B cell (primary cell): ENCODE results near the gene SEL1L2. TPM values are rescaled to one million over a fixed set of nuclear protein-coding genes. Genes with fewer than 3 reads are reported as not detected.

Experiments
- ATAC-seq: fragments of 200-7000 bp; cut with Tn5 transposase; one replicate; pipeline ENCODE4 v1.10.0; 2021; ENCODE audit warnings: low read depth, mild to moderate bottlenecking, moderate number of reproducible peaks, moderate library complexity
- CTCF ChIA-PET: fragments of 350-600 bp; sonication (Branson Sonifier 250); formaldehyde crosslinking; loops from one replicate; lab custom pipeline; 2021; ENCODE audit warnings: antibody characterized with exemption, inconsistent platforms; lab: Charles Lee
- POLR2A ChIA-PET: fragments of 350-600 bp; sonication (Branson Sonifier 250); formaldehyde crosslinking; loops from one replicate; lab custom pipeline; 2021; ENCODE audit warnings: antibody characterized with exemption; lab: Charles Lee
- DNase-seq: peaks from one replicate; pipeline ENCODE4 v3.0.0; 2013
- H2AFZ ChIP-seq: 2 replicates; pipeline ENCODE4 v1.6.1; 2012; ENCODE audit warnings: mild to moderate bottlenecking, low read depth, low read length; ENCODE audit not compliant: insufficient read depth, poor library complexity, severe bottlenecking
- H3K27ac ChIP-seq, 2 donors: 1 replicate in 1 of 2; 2 replicates in 1 of 2; pipeline ENCODE4 v1.5.1; 2012 to 2013; ENCODE audit warnings: low read length in 2 of 2, mild to moderate bottlenecking in 2 of 2, moderate library complexity in 1 of 2
- H3K27me3 ChIP-seq, 4 experiments: fragments of 200-600 bp in 1 of 4; sonication (generic) in 1 of 4; replicated peaks in 1 of 4; 1 replicate in 2 of 4; 2 replicates in 2 of 4; pipeline versions ENCODE4 v1.6.1 to v1.7.0; 2013 to 2016; ENCODE audit warnings: low read length in 3 of 4, mild to moderate bottlenecking in 2 of 4, mixed read lengths in 1 of 4, moderate library complexity in 1 of 4; ENCODE audit not compliant: insufficient read depth in 4 of 4, control insufficient read depth in 3 of 4; ENCODE audit errors: control extremely low read depth in 1 of 4
- H3K36me3 ChIP-seq, 2 experiments: replicated peaks in 1 of 2; 1 replicate in 1 of 2; 2 replicates in 1 of 2; pipeline versions ENCODE4 v1.6.1 to v1.7.1; 2013; ENCODE audit warnings: low read length in 1 of 2; ENCODE audit not compliant: insufficient read depth in 2 of 2, control insufficient read depth in 1 of 2; ENCODE audit errors: control extremely low read depth in 1 of 2, extremely low read depth in 1 of 2
- H3K4me1 ChIP-seq, 2 donors: fragments of 200-600 bp in 1 of 2; sonication (generic) in 1 of 2; 1 replicate in 1 of 2; 2 replicates in 1 of 2; pipeline versions ENCODE4 v1.5.1 to v1.6.1; 2013 to 2017; ENCODE audit warnings: low read length in 2 of 2; ENCODE audit not compliant: control insufficient read depth in 2 of 2, insufficient read depth in 2 of 2
- H3K4me2 ChIP-seq: replicated peaks from 2 replicates; pipeline ENCODE3; 2012; ENCODE audit warnings: mild to moderate bottlenecking, low read depth, low read length; ENCODE audit not compliant: poor library complexity, severe bottlenecking
- H3K4me3 ChIP-seq, 5 experiments: fragments of 200-600 bp in 1 of 5; sonication (generic) in 1 of 5; 1 replicate in 3 of 5; 2 replicates in 2 of 5; pipeline versions ENCODE4 v1.5.1 to v1.7.0; 2011 to 2016; ENCODE audit warnings: low read length in 4 of 5, mild to moderate bottlenecking in 4 of 5, low read depth in 2 of 5, control low read depth in 1 of 5, moderate library complexity in 1 of 5; ENCODE audit not compliant: insufficient read depth in 1 of 5; ENCODE audit errors: control extremely low read depth in 1 of 5, extremely low read depth in 1 of 5
- H3K79me2 ChIP-seq: fragments of 200-600 bp; sonication (generic); one replicate; pipeline ENCODE4 v1.6.0; 2016; ENCODE audit warnings: low read length; ENCODE audit not compliant: control insufficient read depth, insufficient read depth
- H3K9ac ChIP-seq: fragments of 200-600 bp; sonication (generic); 2 replicates; pipeline ENCODE4 v1.6.1; 2017; ENCODE audit warnings: mild to moderate bottlenecking, low read length, moderate library complexity
- H3K9me3 ChIP-seq, 3 donors: one replicate each; pipeline versions ENCODE4 v1.6.1 to v1.7.1; 2013; ENCODE audit warnings: low read length in 2 of 3; ENCODE audit not compliant: control insufficient read depth in 2 of 3, insufficient read depth in 1 of 3; ENCODE audit errors: control extremely low read depth in 1 of 3
- H4K20me1 ChIP-seq: 2 replicates; pipeline ENCODE4 v1.6.0; 2012; ENCODE audit warnings: mild to moderate bottlenecking, low read length; ENCODE audit not compliant: insufficient read depth, control insufficient read depth, poor library complexity, severe bottlenecking
- H3K27ac Mint-ChIP-seq: one replicate; pipeline ENCODE4 v1.8.0; 2021; ENCODE audit warnings: mixed read lengths
- H3K27me3 Mint-ChIP-seq: one replicate; pipeline ENCODE4 v1.8.0; 2021; ENCODE audit warnings: mixed read lengths
- H3K4me1 Mint-ChIP-seq: one replicate; pipeline ENCODE4 v1.8.0; 2021; ENCODE audit warnings: mixed read lengths
- H3K4me3 Mint-ChIP-seq: one replicate; pipeline ENCODE4 v1.8.0; 2021; ENCODE audit warnings: mixed read lengths
- H3K9me3 Mint-ChIP-seq: one replicate; pipeline ENCODE4 v1.8.0; 2022; ENCODE audit warnings: mixed read lengths; ENCODE audit not compliant: insufficient read depth
- CTCF ChIP-seq: fragments of 200-600 bp; IDR thresholded peaks from one replicate; pipeline ENCODE4 v1.8.0; 2022; ENCODE audit warnings: antibody characterized with exemption, mild to moderate bottlenecking
- EZH2 ChIP-seq: IDR thresholded peaks from 2 replicates; pipeline ENCODE4 v1.6.1; 2012; ENCODE audit warnings: borderline replicate concordance, low read depth, mild to moderate bottlenecking, moderate library complexity, low read length; ENCODE audit not compliant: insufficient read depth, poor library complexity, severe bottlenecking
- WGBS: methylation state at CpG from one replicate; pipeline ENCODE4 v1.1.5; 2013; ENCODE audit warnings: missing lambda C conversion rate; ENCODE audit not compliant: insufficient coverage; 5-methylcytosine and 5-hydroxymethylcytosine counted together
- intact Hi-C: fragments of 100-400 bp; cut with micrococcal nuclease; formaldehyde crosslinking; loops from one replicate; pipeline ENCODE4 v1.10.0; 2022
- polyA plus RNA-seq: library from polyadenylated mRNA; depleted of rRNA; stranded (reverse); fragments of >200 nt; gene quantifications from 2 replicates; pipeline ENCODE4 v1.2.3, GENCODE V29; 2012
- total RNA-seq, 2 donors: library from RNA; stranded (reverse); fragments of 120-200 nt in 1 of 2; gene quantifications; 1 replicate in 1 of 2; 2 replicates in 1 of 2; pipeline versions ENCODE4 v1.2.3 to v1.2.4, GENCODE V29; 2013 to 2022

Gene SEL1L2
- total and polyA plus RNA-seq, 2 donors (not counting 1 experiment from before 2014, with no cell fraction given), result not detected

GRCh38 chr20:13816757-13817156, 173.7 kb downstream of the SEL1L2 start:
- Histone ChIP-seq H2AFZ (no peak overlapping the region), H3K79me2 (no peaks in the 10 kb centered on the region), H3K9ac (no peak overlapping the region), H3K36me3 (peaks cover 25 to 49% of the 10 kb centered on the region in 2 experiments), H3K4me3 (no peak overlapping the region), H3K27ac (no peak overlapping the region), H3K4me2 (no peak overlapping the region), H3K4me1 (no peaks in the 10 kb centered on the region), H3K27me3 (no peaks in the 10 kb centered on the region), H3K9me3 (no peaks in the 10 kb centered on the region), H4K20me1 (no peaks in the 10 kb centered on the region)
- CTCF ChIA-PET, result interaction anchor here (1.5 kb wide), 1 partner anchor 45 kb away, joined by 3 read pairs; no protein-coding TSS in a partner anchor
- no peaks in the 10 kb centered on the region for H3K27me3 Mint-ChIP-seq
- DNase-seq, result no peak
- H3K9me3 Mint-ChIP-seq, result no peaks in the 10 kb centered on the region
- intact Hi-C loops, result no loop called here
- TF ChIP-seq CTCF (no peak), EZH2 (no peak)
- WGBS, result no CpG with 5 or more reads among the region's 3 CpGs
- H3K4me1 Mint-ChIP-seq, result no peaks in the 10 kb centered on the region
- H3K4me3 Mint-ChIP-seq, result no peak overlapping the region
- POLR2A ChIA-PET, result no interaction called here
- no peak for ATAC-seq
- H3K27ac Mint-ChIP-seq, result no peak overlapping the region

GRCh38 chr20:13814672-13815071, 175.7 kb downstream of the SEL1L2 start:
- peaks cover 36 to 69% of the 10 kb centered on the region in 2 experiments for H3K36me3 ChIP-seq
- H3K4me1 Mint-ChIP-seq, result no peaks in the 10 kb centered on the region

More at GRCh38 chr20:13814672-13815071, 175.7 kb downstream of the SEL1L2 start:
- H3K4me1 ChIP-seq, result no peaks in the 10 kb centered on the region
- intact Hi-C loops, result no loop called here
- H3K27me3 ChIP-seq, result no peaks in the 10 kb centered on the region
- no peak overlapping the region for H3K9ac ChIP-seq
- no peaks in the 10 kb centered on the region for H3K9me3 ChIP-seq
- CTCF ChIA-PET, result no interaction called here
- no peak for DNase-seq
- H3K4me2 ChIP-seq, result no peak overlapping the region
- H3K79me2 ChIP-seq, result no peaks in the 10 kb centered on the region
- no peak for TF ChIP-seq CTCF
- no peak for TF ChIP-seq EZH2
- Mint-ChIP-seq H3K27me3 (no peaks in the 10 kb centered on the region), H3K4me3 (no peak overlapping the region), H3K27ac (no peak overlapping the region), H3K9me3 (no peaks in the 10 kb centered on the region)
- ATAC-seq, result no peak
- POLR2A ChIA-PET, result no interaction called here
- H3K27ac ChIP-seq, result no peak overlapping the region
- H3K4me3 ChIP-seq, result no peak overlapping the region
- H4K20me1 ChIP-seq, result no peaks in the 10 kb centered on the region
- WGBS, result no CpG with 5 or more reads among the region's 4 CpGs
- no peak overlapping the region for H2AFZ ChIP-seq
